CD4-positive, alpha-beta memory T cell (primary cell): Measurements from ENCODE around the gene THOC2. TPM values are rescaled to one million over a fixed set of nuclear protein-coding genes. Genes with fewer than 3 reads are reported as not detected.
A peak's percentile ranks its signal among the peaks of the same experiment; 100 is the strongest.

Experiments
- CTCF ChIA-PET: fragments of 350-600 bp; sonication (Branson Sonifier 250); formaldehyde crosslinking; loops from one replicate; lab custom pipeline; 2021; ENCODE audit warnings: inconsistent platforms; ENCODE audit not compliant: partially characterized antibody; lab: Charles Lee
- POLR2A ChIA-PET: fragments of 350-600 bp; sonication (Branson Sonifier 250); formaldehyde crosslinking; loops from one replicate; lab custom pipeline; 2021; ENCODE audit not compliant: partially characterized antibody; lab: Charles Lee
- DNase-seq, 5 donors: peaks; one replicate each; pipeline versions ENCODE4 v3.0.0 to v3.0.0-alpha.2; 2020 to 2022; ENCODE audit warnings: mixed read lengths in 1 of 5
- H3K27ac ChIP-seq: one replicate; pipeline ENCODE4 v1.7.0; 2013; ENCODE audit warnings: low read depth, low read length
- H3K27me3 ChIP-seq: 2 replicates; pipeline ENCODE4 v1.7.0; 2013; ENCODE audit warnings: mild to moderate bottlenecking, low read length, moderate library complexity; ENCODE audit not compliant: insufficient read depth
- H3K36me3 ChIP-seq: 2 replicates; pipeline ENCODE4 v1.7.0; 2013; ENCODE audit warnings: mild to moderate bottlenecking, low read length, moderate library complexity; ENCODE audit not compliant: insufficient read depth
- H3K4me1 ChIP-seq: 2 replicates; pipeline ENCODE4 v1.7.0; 2013; ENCODE audit warnings: mild to moderate bottlenecking, low read length, moderate library complexity; ENCODE audit not compliant: insufficient read depth
- H3K4me3 ChIP-seq, 2 donors: one replicate each; pipeline ENCODE4 v1.7.0; 2013; ENCODE audit warnings: low read length in 2 of 2, mild to moderate bottlenecking in 1 of 2
- H3K9me3 ChIP-seq, 2 donors: one replicate each; pipeline ENCODE4 v1.7.0; 2013; ENCODE audit warnings: low read length in 2 of 2, control low read depth in 1 of 2; ENCODE audit not compliant: control insufficient read depth in 1 of 2
- H3K27ac Mint-ChIP-seq, 7 donors: one replicate each; pipeline ENCODE4 v1.8.0; 2020 to 2021; ENCODE audit warnings: mixed read lengths in 7 of 7, mild to moderate bottlenecking in 6 of 7, inconsistent platforms in 3 of 7, moderate library complexity in 3 of 7
- H3K27me3 Mint-ChIP-seq, 2 donors: one replicate each; pipeline ENCODE4 v1.8.0; 2020 to 2021; ENCODE audit warnings: mixed read lengths in 2 of 2
- H3K36me3 Mint-ChIP-seq, 2 donors: one replicate each; pipeline ENCODE4 v1.8.0; 2020 to 2021; ENCODE audit warnings: mixed read lengths in 2 of 2, inconsistent platforms in 1 of 2, mild to moderate bottlenecking in 1 of 2
- H3K4me1 Mint-ChIP-seq, 4 donors: one replicate each; pipeline ENCODE4 v1.8.0; 2020 to 2021; ENCODE audit warnings: mixed read lengths in 4 of 4, mild to moderate bottlenecking in 1 of 4
- H3K4me3 Mint-ChIP-seq, 8 donors: one replicate each; pipeline ENCODE4 v1.8.0; 2020 to 2021; ENCODE audit warnings: mixed read lengths in 8 of 8, mild to moderate bottlenecking in 7 of 8, moderate library complexity in 6 of 8, inconsistent platforms in 3 of 8
- H3K9me3 Mint-ChIP-seq, 8 donors: one replicate each; pipeline ENCODE4 v1.8.0; 2020 to 2021; ENCODE audit warnings: mixed read lengths in 8 of 8, mild to moderate bottlenecking in 5 of 8, inconsistent platforms in 3 of 8, moderate library complexity in 1 of 8
- intact Hi-C: fragments of 100-400 bp; cut with micrococcal nuclease; formaldehyde crosslinking; loops from one replicate; pipeline ENCODE4 v1.15.1; 2023
- polyA plus RNA-seq, 2 donors: library from polyadenylated mRNA; unstranded; fragments of 300-500 nt; fragmentation: Illumina TruSeq; gene quantifications; one replicate each; pipeline ENCODE4 v1.2.3, GENCODE V29; 2021
- total RNA-seq, 2 experiments: library from RNA; stranded (reverse); gene quantifications; one replicate each; pipeline ENCODE4 v1.2.3, GENCODE V29; 2021

THOC2 gene
- total and polyA plus RNA-seq, 4 experiments from 2014 or later = 22.0 to 104 (median 72.0) TPM

- H3K4me1 Mint-ChIP-seq = peaks cover 9 to 34% (median 19%) of the 10 kb centered on the region in 4 donors
- Histone ChIP-seq H3K4me3 (no peak overlapping the region), H3K27ac (no peak overlapping the region), H3K36me3 (no peaks in the 10 kb centered on the region), H3K9me3 (no peaks in the 10 kb centered on the region), H3K27me3 (no peaks in the 10 kb centered on the region), H3K4me1 (no peaks in the 10 kb centered on the region)
- no peak overlapping the region for H3K4me3 Mint-ChIP-seq
- peaks cover 0 to 2% (median 0%) of the 10 kb centered on the region in 8 donors for H3K9me3 Mint-ChIP-seq
- H3K27ac Mint-ChIP-seq = no peak overlapping the region
- intact Hi-C loops = no loop called here
- H3K27me3 Mint-ChIP-seq = no peaks in the 10 kb centered on the region
- no peak for DNase-seq
- H3K36me3 Mint-ChIP-seq = peaks cover 8 to 25% of the 10 kb centered on the region in 2 donors
- CTCF ChIA-PET = no interaction called here
- POLR2A ChIA-PET = no interaction called here
Observed at GRCh38 chrX:123647244-123647643, 85.6 kb downstream of the THOC2 start.

GRCh38 chrX:123629502-123629901 is 103.3 kb downstream of the THOC2 start:
- CTCF ChIA-PET = no interaction called here
- Histone ChIP-seq H3K4me1 (no peaks in the 10 kb centered on the region), H3K27me3 (no peaks in the 10 kb centered on the region), H3K9me3 (no peaks in the 10 kb centered on the region), H3K36me3 (peaks cover 11% of the 10 kb centered on the region), H3K27ac (no peak overlapping the region), H3K4me3 (no peak overlapping the region)
- no peaks in the 10 kb centered on the region for H3K27me3 Mint-ChIP-seq
- intact Hi-C loops = no loop called here
- no peak for DNase-seq
- peaks cover 27 to 60% of the 10 kb centered on the region in 2 donors for H3K36me3 Mint-ChIP-seq
- POLR2A ChIA-PET = no interaction called here
- H3K9me3 Mint-ChIP-seq = peaks cover 0 to 4% (median 0%) of the 10 kb centered on the region in 8 donors
- H3K4me3 Mint-ChIP-seq = no peak overlapping the region
- H3K27ac Mint-ChIP-seq = no peak overlapping the region
- H3K4me1 Mint-ChIP-seq = no peaks in the 10 kb centered on the region

- Mint-ChIP-seq H3K4me1 (no peaks in the 10 kb centered on the region), H3K4me3 (no peak overlapping the region), H3K9me3 (peaks cover 0 to 4% (median 0%) of the 10 kb centered on the region in 8 donors), H3K27ac (peak overlapping the region in 2 of 7 donors; percentile 24 to 76), H3K27me3 (no peaks in the 10 kb centered on the region), H3K36me3 (peaks cover 23 to 61% of the 10 kb centered on the region in 2 donors)
- Histone ChIP-seq H3K9me3 (no peaks in the 10 kb centered on the region), H3K4me3 (no peak overlapping the region), H3K27me3 (no peaks in the 10 kb centered on the region), H3K36me3 (peaks cover 17% of the 10 kb centered on the region), H3K27ac (no peak overlapping the region), H3K4me1 (no peaks in the 10 kb centered on the region)
- ChIA-PET CTCF (no interaction called here), POLR2A (no interaction called here)
- intact Hi-C loops = no loop called here
- no peak for DNase-seq
Observed at GRCh38 chrX:123626962-123627361, 105.9 kb downstream of the THOC2 start.

- H3K9me3 ChIP-seq = no peaks in the 10 kb centered on the region
- ChIA-PET CTCF (no interaction called here), POLR2A (no interaction called here)
- peaks cover 24 to 59% of the 10 kb centered on the region in 2 donors for H3K36me3 Mint-ChIP-seq
- peaks cover 0 to 4% (median 0%) of the 10 kb centered on the region in 8 donors for H3K9me3 Mint-ChIP-seq
- intact Hi-C loops = no loop called here
- no peak for DNase-seq
- H3K4me1 ChIP-seq = no peaks in the 10 kb centered on the region
- no peaks in the 10 kb centered on the region for H3K27me3 ChIP-seq
- no peak overlapping the region for H3K4me3 ChIP-seq
- peaks cover 17% of the 10 kb centered on the region for H3K36me3 ChIP-seq
- H3K27ac Mint-ChIP-seq = no peak overlapping the region
- H3K4me1 Mint-ChIP-seq = no peaks in the 10 kb centered on the region
- no peak overlapping the region for H3K27ac ChIP-seq
- H3K4me3 Mint-ChIP-seq = no peak overlapping the region
- H3K27me3 Mint-ChIP-seq = no peaks in the 10 kb centered on the region
Observed at GRCh38 chrX:123625952-123626351, 106.9 kb downstream of the THOC2 start.

GRCh38 chrX:123625477-123625876 is 107.4 kb downstream of the THOC2 start:
- H3K36me3 ChIP-seq = peaks cover 17% of the 10 kb centered on the region

GRCh38 chrX:123617007-123617406 is 115.8 kb downstream of the THOC2 start:
- intact Hi-C loops = no loop called here
- Histone ChIP-seq H3K4me1 (no peaks in the 10 kb centered on the region), H3K36me3 (peaks cover 5% of the 10 kb centered on the region), H3K4me3 (no peak overlapping the region), H3K27ac (no peak overlapping the region), H3K27me3 (no peaks in the 10 kb centered on the region), H3K9me3 (no peaks in the 10 kb centered on the region)
- no peaks in the 10 kb centered on the region for H3K9me3 Mint-ChIP-seq
- H3K4me3 Mint-ChIP-seq = no peak overlapping the region
- CTCF ChIA-PET = no interaction called here
- peaks cover 15 to 31% of the 10 kb centered on the region in 2 donors for H3K36me3 Mint-ChIP-seq
- no peaks in the 10 kb centered on the region for H3K4me1 Mint-ChIP-seq
- no peaks in the 10 kb centered on the region for H3K27me3 Mint-ChIP-seq
- DNase-seq = no peak
- H3K27ac Mint-ChIP-seq = peak overlapping the region in 1 of 7 donors; percentile 4
- POLR2A ChIA-PET = no interaction called here

More at GRCh38 chrX:123625477-123625876, 107.4 kb downstream of the THOC2 start:
- H3K4me3 ChIP-seq = no peak overlapping the region
- POLR2A ChIA-PET = no interaction called here
- Mint-ChIP-seq H3K27ac (no peak overlapping the region), H3K9me3 (peaks cover 0 to 4% (median 0%) of the 10 kb centered on the region in 8 donors), H3K4me3 (no peak overlapping the region), H3K36me3 (peaks cover 26 to 60% of the 10 kb centered on the region in 2 donors), H3K4me1 (no peaks in the 10 kb centered on the region), H3K27me3 (no peaks in the 10 kb centered on the region)
- H3K27me3 ChIP-seq = no peaks in the 10 kb centered on the region
- H3K4me1 ChIP-seq = no peaks in the 10 kb centered on the region
- no peak overlapping the region for H3K27ac ChIP-seq
- intact Hi-C loops = no loop called here
- no peaks in the 10 kb centered on the region for H3K9me3 ChIP-seq
- CTCF ChIA-PET = no interaction called here
- DNase-seq = no peak

- ChIA-PET CTCF (no interaction called here), POLR2A (no interaction called here)
- Mint-ChIP-seq H3K4me1 (no peaks in the 10 kb centered on the region), H3K27me3 (no peaks in the 10 kb centered on the region), H3K9me3 (peaks cover 0 to 2% (median 0%) of the 10 kb centered on the region in 8 donors), H3K27ac (peak overlapping the region in 1 of 7 donors; percentile 15), H3K36me3 (peaks cover 11 to 30% of the 10 kb centered on the region in 2 donors), H3K4me3 (no peak overlapping the region)
- H3K27ac ChIP-seq = no peak overlapping the region
- no peaks in the 10 kb centered on the region for H3K27me3 ChIP-seq
- H3K4me3 ChIP-seq = no peak overlapping the region
- DNase-seq = no peak
- no peaks in the 10 kb centered on the region for H3K9me3 ChIP-seq
- peaks cover 4% of the 10 kb centered on the region for H3K36me3 ChIP-seq
- H3K4me1 ChIP-seq = no peaks in the 10 kb centered on the region
- intact Hi-C loops = no loop called here
Observed at GRCh38 chrX:123610915-123611314, 121.9 kb downstream of the THOC2 start.
